Aorta (tissue), 5 donors: ENCODE data around the gene CUX1. TPM values are rescaled to one million over a fixed set of nuclear protein-coding genes. Genes with fewer than 3 reads are reported as not detected.
A peak's percentile ranks its signal among the peaks of the same experiment; 100 is the strongest.

Source experiments
- ATAC-seq: fragments of 200-7000 bp; cut with Tn5 transposase; one replicate; pipeline ENCODE4 v1.9.1; 2022; ENCODE audit warnings: moderate library complexity; ENCODE audit not compliant: low FRiP score
- DNase-seq, 2 donors: peaks; one replicate each; pipeline ENCODE4 v3.0.0-alpha.2; 2020
- H3K27ac ChIP-seq, 2 donors: one replicate each; pipeline ENCODE4 v1.5.1; 2013; ENCODE audit warnings: low read length in 2 of 2, mild to moderate bottlenecking in 2 of 2, moderate library complexity in 2 of 2, control low read depth in 1 of 2, inconsistent platforms in 1 of 2, low read depth in 1 of 2
- H3K27me3 ChIP-seq, 2 donors: one replicate each; pipeline ENCODE4 v1.6.1; 2013; ENCODE audit warnings: control low read depth in 1 of 2, low read length in 1 of 2, mild to moderate bottlenecking in 1 of 2, moderate library complexity in 1 of 2; ENCODE audit not compliant: insufficient read depth in 2 of 2, control insufficient read depth in 1 of 2
- H3K36me3 ChIP-seq, 2 donors: one replicate each; pipeline ENCODE4 v1.6.1; 2013; ENCODE audit warnings: control low read depth in 1 of 2, low read length in 1 of 2, mild to moderate bottlenecking in 1 of 2; ENCODE audit not compliant: insufficient read depth in 2 of 2, control insufficient read depth in 1 of 2
- H3K4me1 ChIP-seq, 2 donors: one replicate each; pipeline ENCODE4 v1.6.1; 2013; ENCODE audit warnings: low read length in 2 of 2, control low read depth in 1 of 2, mild to moderate bottlenecking in 1 of 2, moderate library complexity in 1 of 2; ENCODE audit not compliant: insufficient read depth in 2 of 2, control insufficient read depth in 1 of 2
- H3K4me3 ChIP-seq, 2 donors: one replicate each; pipeline ENCODE4 v1.5.1; 2013; ENCODE audit warnings: low read length in 2 of 2, control low read depth in 1 of 2, mild to moderate bottlenecking in 1 of 2
- H3K9me3 ChIP-seq: one replicate; pipeline ENCODE4 v1.6.1; 2013; ENCODE audit warnings: mild to moderate bottlenecking, low read length; ENCODE audit not compliant: control insufficient read depth
- WGBS, 2 donors: extraction: QIAGEN DNeasy Blood & Tissue Kit; methylation state at CpG; one replicate each; pipeline ENCODE4 v1.1.7; 2013; 5-methylcytosine and 5-hydroxymethylcytosine counted together
- intact Hi-C, 2 donors: fragments of 100-400 bp; cut with DNase I; formaldehyde crosslinking; loops; one replicate each; pipeline versions ENCODE4 v1.14.2 to v1.15.0; 2022
- long read RNA-seq, 2 donors: library from polyadenylated mRNA; unstranded; transcript quantifications; one replicate each; pipeline ENCODE4 v2.0.0, GENCODE V29; 2020 to 2021
- polyA plus RNA-seq, 2 donors: library from polyadenylated mRNA; stranded (reverse); fragments of 200-250 nt; gene quantifications; one replicate each; pipeline ENCODE4 v1.2.3, GENCODE V29; 2013
- total RNA-seq, 2 donors: library from RNA; stranded (reverse); fragmentation: NEBNext Ultra II Directional; extraction: Animal tissue kit (Norgen Biotek cat#: 25700); gene quantifications; one replicate each; pipeline ENCODE4 v1.2.1, GENCODE V29; 2021
- donor health status: healthy with polysubstance abuse.
- donor health status: Bipolar disorder and iron deficiency.
- donor health status: DM: no; HTN: no; CAD: no.
- donor health status: DM: no; HTN: no; CAD: no.
- donor health status: DM: yes; HTN: yes; CAD: no.

The CUX1 gene
- total RNA-seq, result 100 to 1,000 TPM; 136 to 159 TPM
- 10 to 100 TPM; 51.6 to 52.6 TPM for polyA plus RNA-seq
- long read RNA-seq, donor 1, transcript CUX1-206 (23 exons, 3,026 nt), result minor isoform, 7 of 157 reads
- long read RNA-seq, donor 1, transcript CUX1-202 (23 exons, 2,931 nt), result major isoform, 15 of 157 reads
- long read RNA-seq, donor 1, transcript CUX1-220 (2 exons, 559 nt), result minor isoform, 14 of 157 reads
- long read RNA-seq, donor 1, partial matches to known transcripts, result 11 of 157 reads
- long read RNA-seq, donor 1, other reads (novel, unspliced or antisense), result 109 of 157 reads
- long read RNA-seq, donor 2, transcript CUX1-202 (23 exons, 2,931 nt), result major isoform, 5 of 105 reads
- long read RNA-seq, donor 2, partial matches to known transcripts, result 33 of 105 reads
- long read RNA-seq, donor 2, other reads (novel, unspliced or antisense), result 64 of 105 reads

GRCh38 chr7:101817471-101818286 is at the start of gene CUX1:
CUX1 (plus strand) TSS chr7:101817626; CDS start chr7:101817640, 14 bp downstream.
- Histone ChIP-seq H3K36me3 (no peaks in the 10 kb centered on the region), H3K4me1 (no peaks in the 10 kb centered on the region), H3K9me3 (no peaks in the 10 kb centered on the region), H3K27ac (peak within 1 kb of the TSS; percentile 77 to 97), H3K4me3 (peak within 1 kb of the TSS; percentile 94 to 100), H3K27me3 (no peaks in the 10 kb centered on the region)
- intact Hi-C loops, result loop anchor here (5.0 to 10.0 kb wide), 7 partner anchors 40 to 420 kb away; no protein-coding TSS in a partner anchor
- WGBS, 2 donors, result 2% methylated on average over 43 to 49 of the region's 49 CpGs
- DNase-seq (peak in 1 of 2 donors; percentile 82), ATAC-seq (no peak)

GRCh38 chr7:101768280-101768679 is 49.1 kb upstream of the CUX1 start:
- intact Hi-C loops, result no loop called here

GRCh38 chr7:101770466-101770865 is 47.0 kb upstream of the CUX1 start:
- Histone ChIP-seq H3K36me3 (no peaks in the 10 kb centered on the region), H3K4me1 (no peaks in the 10 kb centered on the region), H3K27me3 (no peaks in the 10 kb centered on the region), H3K4me3 (no peak overlapping the region), H3K27ac (no peak overlapping the region), H3K9me3 (no peaks in the 10 kb centered on the region)
- 82 to 84% methylated on average over 4 of the region's 4 CpGs for WGBS, 2 donors
- DNase-seq (no peak), ATAC-seq (no peak)
- intact Hi-C loops, result no loop called here

More at GRCh38 chr7:101768280-101768679, 49.1 kb upstream of the CUX1 start:
- Histone ChIP-seq H3K4me1 (no peaks in the 10 kb centered on the region), H3K27me3 (no peaks in the 10 kb centered on the region), H3K27ac (no peak overlapping the region), H3K36me3 (no peaks in the 10 kb centered on the region), H3K9me3 (no peaks in the 10 kb centered on the region), H3K4me3 (no peak overlapping the region)
- DNase-seq, result no peak
- WGBS, 2 donors, result 89 to 94% methylated on average over 7 of the region's 7 CpGs
- no peak for ATAC-seq

GRCh38 chr7:101772508-101773211 is 44.8 kb upstream of the CUX1 start:
- Histone ChIP-seq H3K27ac (no peak overlapping the region), H3K4me3 (no peak overlapping the region), H3K4me1 (no peaks in the 10 kb centered on the region), H3K9me3 (no peaks in the 10 kb centered on the region), H3K27me3 (no peaks in the 10 kb centered on the region), H3K36me3 (no peaks in the 10 kb centered on the region)
- intact Hi-C loops, result no loop called here
- no peak for DNase-seq
- ATAC-seq, result no peak
- WGBS, 2 donors, result 35 to 46% methylated on average over 4 of the region's 4 CpGs

- no peaks in the 10 kb centered on the region for H3K36me3 ChIP-seq
- no peaks in the 10 kb centered on the region for H3K9me3 ChIP-seq
- no peak overlapping the region for H3K4me3 ChIP-seq
- H3K4me1 ChIP-seq, result no peaks in the 10 kb centered on the region
- intact Hi-C loops, result no loop called here
- ATAC-seq, result no peak
- no peak for DNase-seq
- whole genome bisulfite sequencing, 2 donors, result 88 to 92% methylated on average over 9 of the region's 9 CpGs
- H3K27me3 ChIP-seq, result no peaks in the 10 kb centered on the region
- no peak overlapping the region for H3K27ac ChIP-seq
These were observed 42.2 kb upstream of the CUX1 start for GRCh38 chr7:101775181-101775580.

- no peaks in the 10 kb centered on the region for H3K36me3 ChIP-seq
- no peaks in the 10 kb centered on the region for H3K27me3 ChIP-seq
- no peaks in the 10 kb centered on the region for H3K4me1 ChIP-seq
- WGBS, 2 donors, result 96% methylated on average over 20 of the region's 20 CpGs
- no peak overlapping the region for H3K4me3 ChIP-seq
- intact Hi-C loops, result no loop called here
- no peak for DNase-seq
- H3K27ac ChIP-seq, result no peak overlapping the region
- no peak for ATAC-seq
- no peaks in the 10 kb centered on the region for H3K9me3 ChIP-seq
These were observed 39.3 kb upstream of the CUX1 start for GRCh38 chr7:101778026-101778580.

GRCh38 chr7:101779267-101779666 is 38.2 kb upstream of the CUX1 start:
- no peak for ATAC-seq
- Histone ChIP-seq H3K4me3 (no peak overlapping the region), H3K4me1 (no peaks in the 10 kb centered on the region), H3K27ac (no peak overlapping the region), H3K36me3 (no peaks in the 10 kb centered on the region), H3K9me3 (no peaks in the 10 kb centered on the region), H3K27me3 (no peaks in the 10 kb centered on the region)
- no peak for DNase-seq
- intact Hi-C loops, result no loop called here
- WGBS, 2 donors, result 88 to 90% methylated on average over 4 of the region's 4 CpGs

- 78% methylated on average over 3 of the region's 3 CpGs for WGBS, 2 donors
- ATAC-seq, result no peak
These were observed 37.1 kb upstream of the CUX1 start for GRCh38 chr7:101780281-101780680.

More at GRCh38 chr7:101780281-101780680, 37.1 kb upstream of the CUX1 start:
- no peaks in the 10 kb centered on the region for H3K9me3 ChIP-seq
- no peak overlapping the region for H3K4me3 ChIP-seq
- H3K27me3 ChIP-seq, result no peaks in the 10 kb centered on the region
- intact Hi-C loops, result loop anchor here in 1 of 2 donors (10.0 kb wide), 2 partner anchors 55 to 215 kb away; no protein-coding TSS in a partner anchor
- no peak overlapping the region for H3K27ac ChIP-seq
- no peaks in the 10 kb centered on the region for H3K4me1 ChIP-seq
- no peak for DNase-seq
- no peaks in the 10 kb centered on the region for H3K36me3 ChIP-seq
